CD4-positive, alpha-beta T cell treated with Interleukin-4 for 1 hour (primary cell): ENCODE results near the gene CLCN3.
"Not testable (repeated sequence)": the region's sequence is repeated elsewhere in the genome, so short reads cannot be mapped to it uniquely, and the experiment has no call there.

Experiments used
- DNase-seq, 2 donors: peaks; one replicate each; pipeline ENCODE4 v3.0.0-alpha.2; 2020 to 2022

CLCN3 gene

DNA sequence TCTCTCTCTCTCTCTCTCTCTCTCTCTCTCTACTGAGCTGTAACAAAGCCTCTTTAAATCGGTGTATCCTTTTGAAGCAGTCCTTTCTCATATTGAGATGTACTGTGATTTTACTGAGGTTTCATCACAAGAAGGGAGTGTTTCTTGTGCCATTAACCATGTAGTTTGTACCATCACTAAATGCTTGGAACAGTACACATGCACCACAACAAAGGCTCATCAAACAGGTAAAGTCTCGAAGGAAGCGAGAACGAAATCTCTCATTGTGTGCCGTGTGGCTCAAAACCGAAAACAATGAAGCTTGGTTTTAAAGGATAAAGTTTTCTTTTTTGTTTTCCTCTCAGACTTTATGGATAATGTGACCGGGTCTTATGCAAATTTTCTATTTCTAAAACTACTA, 100.2 kb downstream of the CLCN3 start:
- no peak for DNase-seq

DNA sequence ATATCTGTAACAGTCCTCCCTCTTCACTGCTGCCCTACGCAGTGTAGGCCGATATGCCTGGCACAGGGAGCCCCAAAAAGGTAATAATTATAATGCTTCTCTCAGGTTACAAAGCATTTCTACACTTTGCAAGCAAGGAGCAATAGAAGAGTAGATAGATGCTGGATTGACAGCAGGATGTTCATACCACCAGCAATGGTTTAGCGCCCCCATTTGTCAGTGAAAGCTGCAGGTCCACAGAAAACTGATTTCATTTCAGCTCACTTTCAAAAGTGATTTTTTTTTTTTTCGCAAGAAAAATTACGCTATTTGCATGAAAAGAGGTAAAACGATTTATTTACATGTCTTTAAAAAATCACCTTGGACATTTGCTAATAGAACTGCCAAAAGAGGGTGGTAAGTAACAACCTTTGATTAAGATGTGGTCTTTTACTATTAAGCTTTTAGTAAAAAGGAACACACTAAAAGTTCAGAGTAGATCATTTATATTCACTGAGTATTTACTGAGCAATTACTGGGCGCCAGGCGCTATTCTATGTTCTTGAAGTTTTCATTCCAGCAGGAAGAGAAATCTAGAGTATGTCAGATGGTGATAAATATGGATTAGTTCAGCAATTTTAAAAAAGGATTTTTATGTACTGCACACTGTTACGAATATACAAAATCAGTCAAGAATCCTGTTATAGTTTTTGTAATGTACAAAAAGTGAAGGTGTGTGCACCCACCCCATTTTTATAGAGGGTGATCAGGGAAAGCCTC, 103.0 kb downstream of the CLCN3 start:
- peak in 1 of 2 donors; percentile 5 for DNase-seq

DNA sequence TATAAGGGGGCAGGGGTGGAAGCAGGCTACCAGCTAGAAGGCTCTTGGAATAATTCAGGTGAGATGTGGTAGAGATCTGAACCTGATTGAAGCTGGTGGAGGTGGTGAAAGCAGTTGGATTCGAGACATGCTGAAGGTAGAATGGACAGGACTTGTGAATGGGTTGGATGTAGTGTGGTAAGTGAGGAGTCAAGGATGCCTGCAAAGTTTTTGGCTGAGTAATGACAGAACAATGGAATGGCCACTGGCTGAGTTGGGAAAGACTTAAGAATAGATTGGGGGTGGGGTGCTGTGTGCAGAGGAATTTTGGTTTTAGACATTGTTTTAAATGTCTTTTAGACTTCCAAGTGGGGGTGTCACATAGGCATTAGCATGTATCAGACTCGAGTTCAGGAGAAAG, 103.9 kb downstream of the CLCN3 start:
- no peak for DNase-seq

DNA sequence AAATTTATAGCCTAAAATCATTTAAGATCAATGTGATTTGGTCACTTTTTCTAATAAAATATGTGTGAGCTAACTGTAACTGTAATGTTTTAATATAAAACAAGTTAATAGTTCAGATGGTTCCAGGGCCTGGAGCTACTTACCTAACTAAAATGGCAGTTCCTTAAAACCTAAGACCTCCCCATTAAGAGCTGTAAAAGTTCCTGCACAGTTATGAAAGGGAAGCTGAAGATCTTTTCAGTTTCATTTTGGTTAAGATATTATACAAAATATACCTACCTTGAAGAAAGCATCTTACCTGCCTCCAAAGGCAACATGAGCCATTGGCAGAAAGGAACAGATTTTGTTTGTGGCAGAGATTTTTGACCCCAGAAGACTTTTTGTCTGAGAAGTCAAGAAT, 107.2 kb downstream of the CLCN3 start:
- no peak for DNase-seq

DNA sequence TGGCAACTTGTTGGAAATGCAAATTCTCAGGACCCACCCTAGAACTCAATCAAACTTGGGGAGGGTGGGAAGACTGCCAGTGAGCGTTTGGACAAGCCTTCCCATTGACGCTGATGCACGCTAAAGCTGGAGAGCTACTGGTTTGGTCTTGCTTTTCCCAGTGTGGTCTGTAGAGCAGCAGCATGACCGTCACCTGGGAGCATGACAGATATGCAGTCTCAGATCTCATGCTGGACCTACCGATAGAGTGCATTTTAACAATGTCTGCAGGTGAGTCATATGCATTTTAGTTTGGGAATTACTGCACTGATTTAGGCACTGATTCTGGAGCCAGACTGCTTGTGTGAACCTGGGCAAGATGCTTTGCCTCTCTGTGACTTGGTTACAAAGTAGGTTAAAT, 110.2 kb downstream of the CLCN3 start:
- no peak for DNase-seq

DNA sequence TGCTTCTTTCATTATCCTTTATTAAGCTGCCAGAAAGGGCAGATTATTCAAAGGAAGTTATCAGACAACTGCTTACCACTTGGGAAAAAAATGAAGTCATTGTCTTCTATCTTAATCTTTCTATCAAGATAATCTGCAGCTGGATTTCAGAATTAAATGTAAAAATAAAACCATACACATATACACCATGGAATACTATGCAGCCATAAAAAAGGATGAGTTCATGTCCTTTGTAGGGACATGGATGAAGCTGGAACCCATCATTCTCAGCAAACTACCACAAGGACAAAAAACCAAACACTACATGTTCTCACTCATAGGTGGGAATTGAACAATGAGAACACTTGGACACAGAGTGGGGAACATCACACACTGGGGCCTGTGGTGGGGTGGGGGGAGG, 118.2 kb downstream of the CLCN3 start:
- DNase-seq, result not testable (repeated sequence)

DNA sequence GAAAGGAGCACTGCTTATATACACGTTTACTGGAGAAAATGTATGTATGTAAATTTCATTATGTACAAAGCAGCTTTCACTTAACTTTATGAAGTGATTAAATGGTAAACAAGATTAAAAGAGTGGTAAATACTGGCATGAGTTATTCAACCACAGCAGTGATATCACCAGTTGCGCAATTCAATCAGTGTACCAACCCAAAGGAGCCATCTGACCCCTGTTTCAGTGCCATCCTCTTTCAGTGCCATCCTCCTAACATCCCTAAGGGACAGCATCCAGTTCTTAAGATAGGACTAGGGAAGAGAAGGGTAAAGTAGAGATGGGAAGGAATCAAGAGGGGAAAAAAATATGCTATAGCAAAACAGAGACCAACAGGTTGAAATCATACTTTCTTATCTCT, 121.2 kb downstream of the CLCN3 start:
- no peak for DNase-seq

DNA sequence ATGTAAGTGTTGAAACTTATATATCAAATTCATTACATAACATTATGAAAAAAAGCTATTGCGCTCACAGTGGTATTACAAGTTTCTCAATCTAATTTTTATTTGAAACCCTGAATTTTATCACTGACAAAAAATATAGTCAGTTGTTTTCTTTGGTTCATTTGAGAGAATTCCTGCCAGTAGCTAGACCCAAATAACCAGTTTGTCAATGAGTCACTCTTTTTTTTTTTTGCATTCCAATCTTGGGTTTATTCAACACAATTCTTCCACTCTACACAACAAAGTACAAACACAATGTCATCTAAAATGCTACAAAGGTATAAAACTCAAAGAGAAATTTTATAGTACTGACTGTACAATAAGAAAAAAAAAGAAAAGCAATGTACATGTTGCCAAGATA, 124.2 kb downstream of the CLCN3 start:
- no peak for DNase-seq

DNA sequence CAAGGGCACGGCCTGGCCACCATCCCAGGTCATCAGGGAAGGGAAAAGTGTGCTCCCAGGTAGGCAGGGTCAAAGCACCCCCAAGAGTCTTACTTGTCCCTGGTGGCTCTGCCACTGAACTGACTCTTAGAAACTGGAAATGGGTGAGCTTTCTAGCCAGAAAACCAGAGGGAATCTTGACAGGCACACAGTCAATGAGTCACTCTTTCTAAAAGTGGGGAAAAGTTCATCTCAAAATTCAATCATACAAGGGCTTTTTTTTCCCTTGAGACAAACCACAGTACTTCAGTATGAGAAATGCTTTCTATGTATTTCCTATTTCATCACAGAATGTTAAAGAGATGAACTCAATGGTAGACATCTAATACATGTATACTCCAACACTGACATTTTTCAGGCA, 124.9 kb downstream of the CLCN3 start:
- DNase-seq, result no peak

DNA sequence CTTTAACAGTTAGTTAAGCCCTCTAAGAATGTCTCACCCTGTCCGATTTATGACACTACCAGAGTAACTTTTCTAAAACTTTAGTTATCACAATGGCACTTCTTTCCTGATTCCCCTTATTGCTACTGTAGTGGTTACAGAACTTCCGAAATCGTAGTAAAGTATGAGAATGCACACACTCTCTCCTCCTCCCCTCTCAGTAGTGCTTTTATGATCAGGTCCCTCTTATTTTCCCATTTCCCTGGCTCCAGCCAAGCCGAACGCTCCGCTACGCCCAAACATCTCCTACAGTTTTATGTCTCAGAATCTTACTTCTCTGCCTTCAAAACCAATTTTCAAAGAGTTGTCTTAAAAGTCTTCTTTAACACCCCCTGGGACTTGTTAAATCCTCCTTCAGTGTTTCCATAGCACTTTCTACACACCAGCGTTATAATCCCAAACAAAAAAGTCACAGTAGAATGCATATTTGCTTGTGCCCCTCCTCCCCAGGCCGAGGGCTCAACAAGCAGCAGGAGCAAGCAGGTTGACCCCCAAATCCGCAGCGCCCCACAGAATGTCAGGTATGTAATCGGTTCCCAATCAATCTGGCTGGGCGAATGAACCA, 136.7 kb downstream of the CLCN3 start:
- peak in 1 of 2 donors; percentile 4 for DNase-seq

DNA sequence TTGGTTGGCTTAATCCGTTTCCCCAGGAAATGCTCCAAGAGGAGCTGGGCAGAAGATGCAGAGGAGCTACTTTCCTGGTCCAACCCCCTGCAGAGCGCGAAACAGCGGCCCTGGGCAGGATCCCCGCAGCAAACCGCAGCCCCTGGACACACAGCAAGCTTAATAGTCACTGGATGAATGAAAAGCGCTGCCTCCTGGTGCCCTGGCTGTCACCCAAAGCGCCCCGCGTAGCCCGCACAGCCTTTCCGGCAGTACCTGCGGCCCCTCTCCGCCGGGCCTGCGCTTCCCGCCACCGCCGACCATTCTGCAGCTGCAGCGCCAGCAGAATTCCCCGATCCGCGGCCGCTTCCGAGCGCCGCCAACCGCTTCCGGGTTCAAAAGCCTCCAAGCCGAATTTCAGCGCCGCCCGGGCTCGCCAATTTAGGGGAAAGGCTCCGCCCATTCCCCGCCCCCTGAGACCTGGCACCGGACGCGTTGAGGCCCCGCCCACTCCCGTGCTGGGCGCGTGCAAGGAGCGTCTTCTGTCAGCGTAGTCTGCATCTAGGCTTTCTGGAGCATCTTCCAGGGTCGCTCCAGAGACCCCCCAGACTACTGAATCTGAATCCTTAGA, 137.3 kb downstream of the CLCN3 start, which contains the start of gene HPF1:
Gene HPF1, minus strand, starts transcription at position 370 of the 610 bp plus-strand sequence. Its CDS starts 67 bp downstream, at position 303.
- peak; percentile 92 to 94 for DNase-seq

DNA sequence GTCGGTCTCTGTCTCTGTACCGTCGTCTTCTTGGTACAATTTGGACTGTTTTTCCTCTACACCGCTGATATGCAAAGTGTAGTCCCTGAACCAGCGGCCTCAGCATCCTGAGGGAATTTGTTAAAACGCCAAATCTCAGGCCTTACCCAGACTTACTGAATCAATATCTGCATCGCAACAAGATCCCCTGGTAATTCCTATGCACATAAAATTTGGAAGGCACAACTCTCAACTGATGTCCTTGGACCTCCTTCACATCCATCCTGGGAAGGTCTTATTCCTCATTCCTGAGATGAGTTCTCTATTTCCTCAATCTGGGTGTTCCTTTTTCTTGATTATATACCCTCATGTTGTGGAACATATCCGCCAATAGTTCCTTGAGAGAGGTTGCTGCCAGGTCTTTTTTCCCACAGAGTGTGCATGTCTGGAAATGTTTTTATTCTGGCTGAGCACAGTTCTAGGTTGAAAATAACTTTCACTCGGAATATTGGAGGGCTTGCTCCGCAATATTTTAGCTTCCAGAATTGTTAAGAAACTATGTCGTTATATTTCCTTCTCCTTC, 138.1 kb downstream of the CLCN3 start:
- no peak for DNase-seq

DNA sequence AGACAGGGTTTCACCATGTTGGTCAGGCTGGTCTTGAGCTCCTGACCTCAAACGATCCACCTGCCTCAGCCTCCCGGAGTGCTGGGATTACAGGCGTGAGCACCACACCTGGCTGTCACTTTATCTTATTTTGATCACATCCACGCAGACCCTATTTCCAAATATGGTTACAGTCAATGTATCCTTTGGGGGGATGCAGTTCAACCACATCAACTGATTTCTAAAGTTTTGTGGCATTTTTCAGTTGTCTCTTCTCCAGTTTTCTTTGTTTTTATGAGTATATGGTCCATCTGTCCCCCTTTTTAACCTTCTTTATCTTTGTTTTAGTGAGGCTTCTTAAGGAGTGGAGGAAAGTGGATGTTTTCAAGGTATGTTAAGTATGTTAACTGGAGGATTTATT, 141.5 kb downstream of the CLCN3 start:
- DNase-seq, result no peak

DNA sequence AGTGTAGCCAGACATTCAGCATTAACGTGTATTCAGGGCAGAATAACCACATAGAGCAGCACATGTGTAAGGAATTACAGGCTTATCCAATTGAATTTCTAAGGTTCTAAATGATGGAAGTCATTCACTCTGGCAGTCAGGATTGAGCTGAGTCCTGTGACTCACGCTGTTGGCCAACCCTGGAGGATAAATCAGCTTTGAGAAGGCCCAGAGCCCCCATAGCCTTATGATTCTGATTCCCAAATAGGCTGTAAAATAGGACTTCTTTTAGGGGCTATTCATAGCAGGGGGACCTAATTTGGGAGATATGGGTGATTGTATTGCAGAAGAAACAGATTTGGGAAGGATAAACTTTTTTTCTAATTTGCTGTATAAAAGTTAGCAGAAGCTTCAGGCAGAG, 145.5 kb downstream of the CLCN3 start:
- DNase-seq, result no peak

DNA sequence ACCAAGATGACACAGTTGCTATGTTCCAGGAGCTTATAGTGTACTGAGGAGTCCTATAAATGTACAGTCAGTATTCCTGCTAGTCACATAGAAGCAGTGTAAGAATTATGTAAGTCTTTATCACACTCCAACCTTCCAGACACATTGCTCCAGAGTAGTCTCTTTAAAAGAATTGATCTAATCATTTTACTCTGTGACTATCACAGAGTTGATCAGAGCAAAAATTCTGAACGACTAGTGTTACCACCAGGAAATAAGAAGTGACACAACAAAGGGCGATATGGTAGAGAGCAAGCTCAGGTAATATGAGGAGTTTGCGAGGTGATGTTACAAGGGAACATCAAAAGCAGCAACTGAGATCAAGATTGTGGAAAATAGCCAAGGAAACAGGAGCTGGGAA, 146.4 kb downstream of the CLCN3 start:
- DNase-seq, result no peak

DNA sequence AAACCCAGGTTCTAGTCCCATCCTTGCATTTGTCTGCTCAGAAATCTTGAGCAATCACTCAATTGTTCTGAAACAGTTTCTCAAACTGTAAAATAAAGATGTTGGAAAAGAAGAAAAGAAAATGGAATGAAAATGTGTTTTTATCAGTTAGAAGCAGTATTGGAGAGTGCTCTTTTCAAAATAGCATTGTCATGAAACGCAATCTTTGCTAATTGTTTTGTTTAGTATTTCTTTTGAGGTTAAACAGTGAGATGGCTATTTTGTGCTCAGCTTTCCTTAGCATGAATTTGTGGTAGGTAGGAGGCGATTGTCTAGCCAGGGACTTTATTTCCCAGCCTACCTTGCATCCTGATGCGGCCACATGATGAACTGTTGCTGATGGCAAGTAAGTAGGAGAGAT, 148.0 kb downstream of the CLCN3 start:
- DNase-seq, result no peak

DNA sequence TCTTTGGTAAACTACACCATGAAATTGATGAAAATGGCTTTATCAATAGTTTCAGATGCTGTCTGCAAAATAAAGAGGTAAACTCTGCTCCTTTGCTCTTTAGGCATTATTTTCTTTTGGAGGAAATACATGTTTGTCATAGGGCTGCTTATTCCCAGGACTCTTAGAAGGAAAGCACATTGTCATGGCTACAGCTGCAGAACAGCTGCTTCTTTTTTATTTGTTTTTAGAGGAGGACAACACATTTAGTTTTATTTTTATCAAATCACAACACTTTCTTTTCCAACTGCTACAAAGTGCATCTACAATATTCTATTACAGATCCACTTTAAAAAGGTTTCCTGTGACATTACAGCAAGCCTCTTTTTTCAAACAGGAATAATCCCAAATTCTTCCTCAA, 150.0 kb downstream of the CLCN3 start:
- no peak for DNase-seq

DNA sequence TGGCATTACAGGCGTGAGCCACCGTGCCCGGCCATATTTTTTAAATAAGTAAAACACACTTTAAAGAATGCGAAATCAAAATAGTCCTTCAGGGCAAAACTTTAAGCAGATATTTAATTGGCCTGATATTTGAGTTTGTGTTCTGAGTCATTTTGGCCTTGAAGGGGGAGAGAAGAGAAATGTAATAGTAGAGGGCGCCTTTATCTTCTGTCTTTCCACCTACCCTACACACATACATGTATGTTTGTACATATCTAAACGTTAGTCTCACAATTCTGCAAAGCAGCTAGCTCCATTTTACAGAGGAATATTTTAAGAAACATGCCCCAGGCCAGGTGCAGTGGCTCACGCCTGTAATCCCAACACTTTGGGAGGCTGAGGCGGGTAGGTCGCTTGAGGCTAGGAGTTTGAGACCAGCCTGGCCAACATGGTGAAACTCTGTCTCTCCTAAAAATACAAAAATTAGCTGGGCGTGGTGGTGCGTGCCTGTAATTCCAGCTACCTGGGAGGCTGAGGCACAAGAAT, 151.2 kb downstream of the CLCN3 start:
- not testable (repeated sequence) for DNase-seq
